T follicular helper cell (primary cell): Measurements from ENCODE around the gene DNAJC21.
A peak's percentile ranks its signal among the peaks of the same experiment; 100 is the strongest.

Experiments used
- DNase-seq: peaks from one replicate; pipeline ENCODE4 v3.0.0-alpha.2; 2020; ENCODE audit warnings: low read depth

DNAJC21 gene

DNA sequence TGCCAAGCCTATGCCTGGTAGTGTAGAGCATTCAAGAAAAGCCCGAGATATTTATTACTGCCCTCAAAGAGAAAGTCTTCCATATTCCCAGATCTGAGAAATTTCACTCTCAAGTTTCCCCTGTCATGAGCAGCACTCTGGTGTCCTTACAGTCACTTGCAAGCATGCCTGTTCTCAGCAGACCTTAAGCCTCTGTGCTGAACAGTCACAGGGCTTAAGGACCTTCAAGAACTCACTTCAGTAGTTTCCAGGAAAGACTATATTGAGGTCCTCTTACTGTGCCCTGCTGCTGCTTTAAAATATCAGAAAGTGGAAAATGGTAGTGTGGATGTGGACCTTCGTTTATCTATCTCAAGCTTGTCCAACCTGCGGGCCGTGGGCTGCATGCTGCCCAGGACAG lies 53.5 kb downstream of the DNAJC21 start:
- no peak for DNase-seq

DNA sequence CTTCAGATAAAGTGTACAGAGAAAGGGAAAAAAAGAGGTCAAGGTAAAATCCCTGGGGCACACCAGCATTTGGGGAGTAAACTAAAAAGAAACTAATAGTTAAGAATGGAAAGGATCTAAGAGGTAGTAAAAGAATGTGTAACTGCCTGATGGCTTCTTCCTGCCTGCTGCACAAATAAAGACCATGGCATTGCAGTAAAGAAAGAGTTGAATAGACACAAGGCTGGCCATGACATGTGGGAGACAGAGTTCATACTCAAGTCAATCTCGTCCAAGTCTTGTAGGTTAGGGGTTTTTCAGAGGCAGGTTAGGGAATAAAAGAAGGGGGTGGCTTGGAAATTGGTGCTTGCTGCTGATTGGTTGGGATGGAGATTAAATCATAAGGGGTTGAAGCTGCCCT lies 57.6 kb downstream of the DNAJC21 start:
- no peak for DNase-seq

DNA sequence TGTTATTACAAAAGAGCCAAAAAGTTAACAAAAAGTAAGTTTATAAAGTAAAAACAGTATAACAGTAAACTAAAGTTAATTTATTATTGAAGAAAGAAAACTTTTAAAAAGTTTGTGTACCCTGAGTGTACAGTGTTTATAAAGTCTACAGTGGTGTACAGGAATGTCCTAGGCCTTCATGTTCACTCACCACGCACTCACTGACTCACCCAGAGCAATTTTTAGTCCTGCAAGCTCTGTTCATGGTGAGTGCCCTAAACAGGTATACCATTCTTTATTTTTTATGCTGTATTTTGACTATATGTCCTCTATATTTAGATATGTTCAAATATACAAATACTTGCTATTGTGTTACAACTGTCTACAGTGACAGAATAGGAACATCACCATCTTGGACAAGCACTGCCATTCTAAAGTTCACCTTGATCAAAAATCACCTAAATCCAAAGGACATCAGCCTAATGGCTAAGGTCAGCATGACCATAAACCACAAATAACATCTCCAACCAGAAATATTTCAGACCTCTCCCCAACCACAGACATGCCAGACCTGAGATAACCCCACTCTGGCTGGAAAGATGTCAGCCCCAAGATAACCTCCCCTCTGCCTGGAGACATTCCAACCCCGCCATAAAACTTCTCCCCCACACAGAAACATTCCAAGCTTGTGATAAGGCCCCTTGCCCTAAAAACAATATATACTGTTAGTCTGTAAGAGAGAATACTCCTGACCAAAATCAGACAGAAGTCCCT lies 62.3 kb downstream of the DNAJC21 start:
- no peak for DNase-seq

DNA sequence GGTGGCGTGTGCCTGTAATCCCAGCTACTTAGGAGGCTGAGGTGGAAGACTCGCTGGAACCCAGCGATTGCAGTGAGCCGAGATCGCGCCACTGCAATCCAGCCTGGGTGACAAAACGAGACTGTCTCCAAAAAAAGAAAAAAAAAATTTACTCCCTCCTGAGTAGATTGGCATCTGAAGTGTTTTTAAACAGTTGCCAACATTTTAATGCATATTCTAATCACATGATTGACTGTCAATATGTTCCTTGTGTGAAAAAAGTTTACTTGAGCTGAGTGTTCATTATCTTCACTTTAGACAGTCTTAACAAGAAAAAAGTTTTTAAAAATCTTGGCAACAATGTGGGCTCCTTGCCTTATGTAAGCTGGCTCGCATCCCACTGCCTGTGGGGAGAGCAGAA lies 64.6 kb downstream of the DNAJC21 start:
- DNase-seq, result no peak

DNA sequence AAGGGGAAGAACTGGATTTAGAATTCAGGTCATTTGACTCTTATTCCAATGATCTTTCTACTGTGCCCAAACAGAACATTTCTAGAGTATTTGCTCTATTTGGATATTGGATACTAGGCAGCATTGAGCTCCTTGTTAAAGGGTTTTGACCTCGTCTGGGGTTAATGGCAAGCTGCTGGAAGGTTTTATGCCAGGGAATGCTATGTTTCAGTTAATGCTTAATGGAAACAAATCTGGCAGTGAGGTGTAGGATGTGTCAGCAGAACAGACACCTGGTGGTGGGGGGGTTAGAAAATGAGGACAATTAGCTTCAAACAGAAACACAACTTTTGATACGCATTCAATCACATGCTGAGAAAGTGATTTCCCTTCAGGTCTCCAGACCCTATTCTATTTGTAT lies 66.9 kb downstream of the DNAJC21 start:
- no peak for DNase-seq

DNA sequence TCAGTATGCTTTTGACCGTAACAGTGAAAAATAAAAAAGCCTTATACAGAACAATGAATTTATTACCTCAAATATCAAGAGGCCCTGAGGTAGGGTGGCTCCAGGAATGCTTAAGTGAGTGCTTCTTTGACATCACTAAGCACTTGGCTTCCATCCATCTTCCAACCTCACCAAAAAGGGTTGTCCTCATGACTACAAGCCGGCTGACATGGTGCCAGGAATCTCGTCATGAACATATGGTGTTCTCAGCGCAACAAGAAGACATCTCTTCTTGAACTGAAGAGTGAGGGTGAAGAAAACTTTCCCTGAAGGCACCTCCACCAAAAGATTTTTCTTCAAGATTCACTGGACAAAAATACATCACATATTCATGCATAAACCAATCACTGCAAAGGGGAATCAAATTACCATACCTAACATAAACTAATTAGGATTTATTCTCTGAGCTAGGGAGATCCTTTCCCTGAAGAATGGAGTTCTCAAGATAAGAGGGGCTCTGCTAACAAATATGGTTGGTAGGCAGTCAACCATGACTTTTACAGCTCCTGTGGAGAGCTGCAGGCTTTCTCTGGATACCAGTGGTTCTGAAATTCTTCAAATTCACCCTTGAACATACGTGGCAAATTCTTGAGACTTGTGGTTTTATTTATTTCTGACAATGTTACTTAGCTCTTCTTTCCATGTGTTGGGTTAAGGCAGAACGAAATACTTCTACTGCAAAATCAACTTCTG lies 68.9 kb downstream of the DNAJC21 start:
- no peak for DNase-seq

DNA sequence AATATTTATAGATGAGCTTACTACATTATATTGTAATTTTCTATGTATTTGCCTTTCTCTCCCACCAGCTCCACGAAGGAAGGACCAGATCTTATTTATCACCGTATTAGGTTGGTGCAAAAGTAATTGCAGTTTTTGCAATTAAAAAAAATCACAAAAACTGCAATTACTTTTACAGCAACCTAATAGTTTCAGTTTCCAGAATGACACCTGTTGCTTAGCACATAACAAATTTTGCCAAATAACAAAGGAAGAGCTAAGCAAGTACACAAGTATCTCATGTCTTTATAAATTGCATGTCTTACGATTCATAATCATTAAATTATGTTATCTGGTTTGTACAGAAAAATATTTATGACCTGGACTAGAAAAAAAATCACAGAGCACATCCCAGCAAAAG lies 72.5 kb downstream of the DNAJC21 start:
- no peak for DNase-seq

DNA sequence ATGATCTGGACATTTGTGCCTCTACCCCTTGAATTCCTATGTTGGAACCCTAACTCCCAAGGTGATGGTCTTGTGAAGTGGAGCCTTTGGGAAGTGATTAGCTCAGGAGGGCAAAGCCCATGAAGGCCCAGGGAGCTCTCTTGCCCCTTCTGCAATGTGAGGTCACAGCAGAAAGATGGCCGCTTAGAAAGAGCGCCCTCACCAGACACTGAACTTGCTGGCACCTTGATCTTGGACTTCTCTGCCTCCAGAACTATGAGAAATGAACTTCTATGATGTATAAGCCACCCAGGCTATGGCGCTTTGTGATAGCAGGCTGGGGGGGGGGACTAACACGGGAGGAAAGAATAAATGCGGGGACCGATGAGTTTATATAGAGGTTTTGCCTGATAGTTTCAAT lies 73.1 kb downstream of the DNAJC21 start:
- no peak for DNase-seq

DNA sequence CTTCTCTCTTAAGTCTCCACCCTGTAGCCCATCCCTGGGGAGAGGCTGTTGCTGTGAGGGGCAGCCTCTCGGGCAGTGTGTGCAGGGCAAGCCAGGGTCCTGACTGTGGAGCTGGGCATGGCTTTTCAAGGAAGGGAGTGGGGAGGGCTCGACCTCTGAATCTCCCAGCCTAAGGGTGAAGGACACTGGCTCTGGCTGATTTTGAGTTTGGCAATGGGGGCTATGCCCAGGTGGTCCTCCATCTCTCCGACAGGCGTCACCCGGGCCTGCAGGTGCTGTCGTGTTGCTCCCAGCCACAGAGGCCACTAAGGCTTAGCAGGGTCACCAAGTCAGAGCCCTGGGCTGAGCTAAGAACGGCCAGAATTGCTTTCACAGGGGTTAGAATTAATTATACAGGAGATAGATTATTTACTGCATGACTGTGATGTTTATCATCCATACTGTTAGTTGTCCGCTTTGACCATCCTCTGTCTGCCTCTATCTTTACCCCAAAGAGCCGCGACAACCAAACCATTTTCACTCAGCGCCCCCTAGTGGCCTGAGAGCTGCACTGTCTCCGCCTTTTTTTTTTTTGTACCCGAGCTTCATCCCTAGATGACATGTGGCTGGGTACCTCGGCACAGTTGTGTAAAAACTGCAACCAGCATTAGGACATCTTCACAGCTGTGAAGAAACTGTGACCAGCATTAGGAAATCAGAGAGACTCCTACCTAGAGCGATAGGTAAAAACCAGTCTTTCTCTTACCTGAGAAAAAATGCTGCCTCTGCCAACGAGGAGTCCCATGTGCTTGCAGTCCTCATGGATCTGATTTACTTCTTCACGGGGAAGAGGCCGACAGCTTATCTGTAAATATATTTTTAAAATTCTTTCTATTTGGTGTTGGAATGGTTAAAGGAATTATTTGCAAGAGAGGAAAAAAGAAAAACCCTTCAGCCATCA lies 73.9 kb downstream of the DNAJC21 start:
- peak; percentile 15 for DNase-seq

DNA sequence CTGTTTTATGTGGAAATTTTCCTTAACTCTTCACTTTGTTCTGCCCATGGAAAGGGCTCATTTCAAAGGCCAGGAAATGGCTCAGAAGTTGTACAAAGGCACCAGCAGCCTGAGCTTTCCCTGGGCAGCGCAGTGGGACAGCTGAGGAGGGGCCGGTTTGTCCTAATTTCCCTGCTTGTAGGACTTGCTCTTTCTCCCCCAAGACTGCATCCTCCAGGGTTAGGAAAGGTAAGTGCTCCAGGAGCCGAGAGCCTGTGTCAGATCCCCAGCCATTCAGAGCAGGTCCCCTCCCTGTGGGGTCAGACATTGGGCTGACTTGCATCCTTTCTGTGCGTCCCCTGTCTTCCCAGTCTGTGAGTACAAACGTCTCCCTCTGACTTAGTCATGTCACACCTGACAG lies 74.8 kb downstream of the DNAJC21 start:
- DNase-seq, result no peak

DNA sequence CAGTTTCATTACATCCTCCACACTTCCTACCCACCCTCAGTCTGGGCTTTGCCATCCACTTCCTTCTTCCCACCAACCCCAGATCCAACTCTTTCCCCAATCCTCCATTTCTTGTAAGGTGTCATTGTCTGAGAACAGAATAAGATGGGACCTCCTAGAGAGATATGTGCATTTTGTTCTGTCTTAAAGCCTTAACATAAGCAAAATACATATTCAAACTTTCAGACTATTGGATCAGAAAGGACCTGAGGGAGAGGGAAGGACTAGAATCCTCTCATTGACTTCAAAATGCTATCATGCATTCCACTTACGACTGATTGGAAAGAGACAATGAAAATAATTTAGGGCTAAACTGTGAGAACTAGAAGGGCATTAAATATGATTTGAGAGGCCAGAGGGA lies 75.4 kb downstream of the DNAJC21 start:
- DNase-seq, result no peak
